GM23338 (cell line): Measurements from ENCODE around the gene CLIC5. TPM values are rescaled to one million over a fixed set of nuclear protein-coding genes. Genes with fewer than 3 reads are reported as not detected.

ENCODE experiments used
- ATAC-seq: fragments of 200-7000 bp; cut with Tn5 transposase; 3 replicates; pipeline ENCODE4 v1.9.1; 2020
- DNase-seq: peaks from one replicate; pipeline ENCODE4 v3.0.0-alpha.2; 2015; ENCODE audit warnings: low spot score
- H2AFZ ChIP-seq: fragments of 200-600 bp; sonication (generic); 2 replicates; pipeline ENCODE4 v1.8.0; 2016; ENCODE audit warnings: antibody characterized with exemption, mild to moderate bottlenecking, moderate library complexity
- H3F3A ChIP-seq: fragments of 200-600 bp; sonication (generic); replicated peaks from 2 replicates; pipeline ENCODE4 v1.8.0; 2017; ENCODE audit warnings: antibody characterized with exemption, mixed run types, low read depth
- H3K27ac ChIP-seq: fragments of 200-600 bp; sonication (generic); 2 replicates; pipeline ENCODE4 v1.6.1; 2016; ENCODE audit warnings: low read depth
- H3K27me3 ChIP-seq: fragments of 200-600 bp; sonication (generic); 2 replicates; pipeline ENCODE4 v1.8.0; 2016; ENCODE audit warnings: mild to moderate bottlenecking, mixed run types, moderate library complexity; ENCODE audit not compliant: insufficient read depth
- H3K36me3 ChIP-seq: fragments of 200-600 bp; sonication (generic); 2 replicates; pipeline ENCODE4 v1.8.0; 2016; ENCODE audit warnings: mild to moderate bottlenecking; ENCODE audit not compliant: insufficient read depth
- H3K4me1 ChIP-seq: fragments of 200-600 bp; sonication (generic); 2 replicates; pipeline ENCODE4 v1.8.0; 2016; ENCODE audit warnings: mild to moderate bottlenecking, moderate library complexity; ENCODE audit not compliant: insufficient read depth
- H3K4me2 ChIP-seq: fragments of 200-600 bp; sonication (generic); 2 replicates; pipeline ENCODE4 v1.7.1; 2017; ENCODE audit warnings: mixed run types
- H3K4me3 ChIP-seq: fragments of 200-600 bp; sonication (generic); 2 replicates; pipeline ENCODE4 v1.6.1; 2016; ENCODE audit warnings: mixed run types
- H3K79me2 ChIP-seq: fragments of 200-600 bp; sonication (generic); replicated peaks from 2 replicates; pipeline ENCODE4 v1.8.0; 2017; ENCODE audit warnings: mild to moderate bottlenecking; ENCODE audit not compliant: insufficient read depth
- H3K9me2 ChIP-seq: fragments of 200-600 bp; sonication (generic); 2 replicates; pipeline ENCODE4 v1.8.0; 2017; ENCODE audit not compliant: insufficient read depth
- H4K20me1 ChIP-seq: fragments of 200-600 bp; sonication (generic); replicated peaks from 2 replicates; pipeline ENCODE4 v1.8.0; 2017; ENCODE audit warnings: mild to moderate bottlenecking; ENCODE audit not compliant: insufficient read depth
- H3K27ac Mint-ChIP-seq: 2 replicates; pipeline ENCODE4 v1.8.0; 2020; ENCODE audit warnings: inconsistent platforms, mild to moderate bottlenecking, moderate library complexity, mixed read lengths
- H3K27me3 Mint-ChIP-seq: 3 replicates; pipeline ENCODE4 v1.8.0; 2022; ENCODE audit warnings: low read depth, mild to moderate bottlenecking, moderate library complexity, mixed read lengths, inconsistent platforms; ENCODE audit not compliant: insufficient read depth, poor library complexity
- H3K36me3 Mint-ChIP-seq: 3 replicates; pipeline ENCODE4 v1.8.0; 2021; ENCODE audit warnings: low read depth, mild to moderate bottlenecking, inconsistent platforms, moderate library complexity, mixed read lengths
- H3K4me1 Mint-ChIP-seq: 3 replicates; pipeline ENCODE4 v1.8.0; 2020; ENCODE audit warnings: mild to moderate bottlenecking, inconsistent platforms, mixed read lengths
- H3K4me3 Mint-ChIP-seq: 3 replicates; pipeline ENCODE4 v1.8.0; 2021; ENCODE audit warnings: moderate library complexity, mild to moderate bottlenecking, inconsistent platforms, mixed read lengths
- H3K9me3 Mint-ChIP-seq: 3 replicates; pipeline ENCODE4 v1.8.0; 2020; ENCODE audit warnings: moderate library complexity, mild to moderate bottlenecking, inconsistent platforms, mixed read lengths
- CREB1 ChIP-seq: fragments of 250-450 bp; sonication (Bioruptor Pico); IDR thresholded peaks from 2 replicates; pipeline ENCODE4 v1.5.0; 2020; ENCODE audit warnings: low read depth, mild to moderate bottlenecking, moderate library complexity
- EZH2 ChIP-seq: fragments of 200-600 bp; sonication (generic); IDR thresholded peaks from one replicate; pipeline ENCODE4 v1.8.0; 2017; ENCODE audit warnings: antibody characterized with exemption, mild to moderate bottlenecking, low read depth; ENCODE audit not compliant: unreplicated experiment
- EZH2phosphoT487 ChIP-seq: fragments of 200-600 bp; sonication (generic); IDR thresholded peaks from one replicate; pipeline ENCODE4 v1.8.1; 2018; ENCODE audit warnings: antibody characterized with exemption; ENCODE audit not compliant: unreplicated experiment
- JUNB ChIP-seq: IDR thresholded peaks from one replicate; pipeline ENCODE4 v1.6.1; 2016; ENCODE audit warnings: antibody characterized with exemption; ENCODE audit not compliant: unreplicated experiment
- NANOG ChIP-seq: IDR thresholded peaks from 2 replicates; pipeline ENCODE4 v1.6.1; 2016; ENCODE audit warnings: antibody characterized with exemption, borderline replicate concordance
- POLR2AphosphoS5 ChIP-seq: IDR thresholded peaks from 2 replicates; pipeline ENCODE4 v1.6.1; 2016; ENCODE audit warnings: antibody characterized with exemption, low read depth
- REST ChIP-seq: IDR thresholded peaks from one replicate; pipeline ENCODE4 v1.6.1; 2018; ENCODE audit warnings: antibody characterized with exemption; ENCODE audit not compliant: unreplicated experiment
- ZNF114 ChIP-seq: fragments of 250-450 bp; sonication (Bioruptor Pico); IDR thresholded peaks from 2 replicates; pipeline ENCODE4 v1.5.0; 2020; ENCODE audit warnings: mild to moderate bottlenecking, moderate library complexity
- ZNF331 ChIP-seq: fragments of 250-450 bp; sonication (Bioruptor Pico); IDR thresholded peaks from 2 replicates; pipeline ENCODE4 v1.5.0; 2020; ENCODE audit warnings: low read depth, mild to moderate bottlenecking, moderate library complexity
- polyA plus RNA-seq: library from polyadenylated mRNA; unstranded; fragments of >200 nt; fragmentation: Nextera tagmentation; extraction: Ambion mirVana; gene quantifications from 2 replicates; pipeline ENCODE4 v1.2.1, GENCODE V29; 2016
- total RNA-seq: library from RNA; depleted of rRNA; stranded (reverse); fragments of >200 nt; shearing (Covaris generic); gene quantifications from 2 replicates; pipeline ENCODE4 v1.2.3, GENCODE V29; 2014
- TF ChIP-seq, protein P1 (sequence below), 2 experiments: fragments of 200-600 bp in 1 of 2; sonication (generic) in 1 of 2; conservative IDR thresholded peaks; 2 replicates each; pipeline versions ENCODE4 v1.5.1 to v1.6.1; 2016 to 2017; ENCODE audit warnings: antibody characterized with exemption in 2 of 2, low read depth in 2 of 2, mild to moderate bottlenecking in 2 of 2, moderate library complexity in 1 of 2

Gene CLIC5
- total and polyA plus RNA-seq, 2 experiments from 2014 or later = 0.08 TPM; not detected in 1

DNA sequence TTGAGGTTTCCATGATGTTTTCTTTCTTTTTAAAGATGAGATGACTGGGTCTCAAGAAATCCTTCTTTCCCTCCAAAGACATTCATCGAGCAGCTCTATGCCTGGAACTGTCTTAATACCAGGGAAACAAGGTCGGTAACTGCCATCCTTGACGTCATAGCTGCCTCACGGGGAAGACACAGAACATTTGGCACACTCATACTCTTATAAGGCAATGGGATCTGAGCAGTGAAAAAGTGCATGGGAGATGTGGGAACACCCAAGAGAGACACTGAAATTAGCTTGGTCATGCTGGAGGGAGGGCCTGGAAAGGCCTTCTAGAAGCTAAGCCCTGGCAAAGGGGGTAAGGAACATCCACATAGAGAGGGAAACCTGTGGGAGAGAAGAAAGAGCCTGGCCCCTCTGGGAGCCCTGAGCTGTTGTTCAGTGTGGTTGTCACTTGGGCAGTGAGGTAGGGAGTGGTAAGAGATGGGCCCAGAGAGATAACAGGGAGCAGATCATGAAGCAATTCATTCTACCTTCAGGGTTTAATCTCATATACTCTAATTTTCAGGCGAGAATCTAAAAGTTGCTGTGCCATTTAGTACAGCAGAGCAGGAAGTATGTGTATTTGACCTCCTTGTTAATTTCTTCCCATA is 30.8 kb downstream of the CLIC5 start:
- Histone ChIP-seq H3K79me2 (no peaks in the 10 kb centered on the region), H3F3A (no peaks in the 10 kb centered on the region), H3K27me3 (no peaks in the 10 kb centered on the region), H3K4me3 (no peak overlapping the region), H3K27ac (no peak overlapping the region), H3K36me3 (no peaks in the 10 kb centered on the region), H3K4me2 (no peak overlapping the region), H2AFZ (no peak overlapping the region), H4K20me1 (no peaks in the 10 kb centered on the region), H3K9me2 (peaks cover 20% of the 10 kb centered on the region; the same call in 1 of the 2 replicates), H3K4me1 (no peaks in the 10 kb centered on the region)
- Mint-ChIP-seq H3K36me3 (no peaks in the 10 kb centered on the region), H3K27ac (no peak overlapping the region; the same call in 1 of the 2 replicates), H3K9me3 (no peaks in the 10 kb centered on the region), H3K4me3 (no peak overlapping the region), H3K4me1 (no peaks in the 10 kb centered on the region), H3K27me3 (peaks cover 3% of the 10 kb centered on the region)
- TF ChIP-seq, protein P1, sequence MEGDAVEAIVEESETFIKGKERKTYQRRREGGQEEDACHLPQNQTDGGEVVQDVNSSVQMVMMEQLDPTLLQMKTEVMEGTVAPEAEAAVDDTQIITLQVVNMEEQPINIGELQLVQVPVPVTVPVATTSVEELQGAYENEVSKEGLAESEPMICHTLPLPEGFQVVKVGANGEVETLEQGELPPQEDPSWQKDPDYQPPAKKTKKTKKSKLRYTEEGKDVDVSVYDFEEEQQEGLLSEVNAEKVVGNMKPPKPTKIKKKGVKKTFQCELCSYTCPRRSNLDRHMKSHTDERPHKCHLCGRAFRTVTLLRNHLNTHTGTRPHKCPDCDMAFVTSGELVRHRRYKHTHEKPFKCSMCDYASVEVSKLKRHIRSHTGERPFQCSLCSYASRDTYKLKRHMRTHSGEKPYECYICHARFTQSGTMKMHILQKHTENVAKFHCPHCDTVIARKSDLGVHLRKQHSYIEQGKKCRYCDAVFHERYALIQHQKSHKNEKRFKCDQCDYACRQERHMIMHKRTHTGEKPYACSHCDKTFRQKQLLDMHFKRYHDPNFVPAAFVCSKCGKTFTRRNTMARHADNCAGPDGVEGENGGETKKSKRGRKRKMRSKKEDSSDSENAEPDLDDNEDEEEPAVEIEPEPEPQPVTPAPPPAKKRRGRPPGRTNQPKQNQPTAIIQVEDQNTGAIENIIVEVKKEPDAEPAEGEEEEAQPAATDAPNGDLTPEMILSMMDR (conservative IDR thresholded peaks at IDR 0.05; ENCODE audit: low read depth in 2 of 2) = no peak
- TF ChIP-seq REST = no peak
- no peak for TF ChIP-seq ZNF114 (CRISPR knock-in tag)
- no peak for TF ChIP-seq CREB1 (CRISPR knock-in tag)
- TF ChIP-seq EZH2phosphoT487 = no peak
- DNase-seq = no peak
- ATAC-seq = no peak

DNA sequence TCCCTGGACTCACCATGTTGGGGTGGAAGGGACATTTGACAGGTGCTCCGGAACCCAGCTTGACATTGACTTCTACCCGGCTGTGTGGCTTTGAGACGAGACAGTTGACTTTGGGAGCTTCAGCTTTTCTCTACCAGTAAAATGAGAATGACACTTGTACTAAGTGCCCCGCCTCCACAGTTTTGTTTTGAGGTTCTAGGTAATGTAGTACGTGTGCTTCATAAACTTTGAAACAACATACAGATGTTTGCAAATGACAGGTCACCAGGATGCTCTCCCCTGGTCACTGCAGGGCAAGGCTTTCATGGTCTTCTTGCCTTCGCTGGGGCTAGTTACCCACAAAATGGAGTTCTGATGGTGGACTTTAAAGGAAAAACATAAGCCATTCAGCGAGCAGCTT is 31.3 kb downstream of the CLIC5 start:
- Histone ChIP-seq H3K4me2 (no peak overlapping the region), H3K36me3 (no peaks in the 10 kb centered on the region), H3K27ac (no peak overlapping the region), H4K20me1 (no peaks in the 10 kb centered on the region), H3K27me3 (no peaks in the 10 kb centered on the region), H3K79me2 (no peaks in the 10 kb centered on the region), H3K4me1 (no peaks in the 10 kb centered on the region), H3K4me3 (no peak overlapping the region), H2AFZ (no peak overlapping the region), H3K9me2 (peaks cover 20% of the 10 kb centered on the region; the same call in 1 of the 2 replicates), H3F3A (no peaks in the 10 kb centered on the region)
- no peak overlapping the region for H3K4me3 Mint-ChIP-seq
- no peak overlapping the region for H3K27ac Mint-ChIP-seq
- peaks cover 3% of the 10 kb centered on the region for H3K27me3 Mint-ChIP-seq
- no peak for ATAC-seq
- TF ChIP-seq ZNF331 (CRISPR knock-in tag) = no peak
- no peak for TF ChIP-seq NANOG
- TF ChIP-seq EZH2phosphoT487 = no peak
- no peak for TF ChIP-seq POLR2AphosphoS5
- no peak for TF ChIP-seq EZH2
- TF ChIP-seq JUNB = no peak
- TF ChIP-seq, protein P1 (conservative IDR thresholded peaks at IDR 0.05; ENCODE audit: low read depth in 2 of 2) = no peak
- TF ChIP-seq REST = no peak
- H3K9me3 Mint-ChIP-seq = no peaks in the 10 kb centered on the region
- no peaks in the 10 kb centered on the region for H3K36me3 Mint-ChIP-seq
- no peak for DNase-seq
- H3K4me1 Mint-ChIP-seq = no peaks in the 10 kb centered on the region
